Gastrocnemius medialis (tissue), 4 donors: ENCODE data around the gene GPR89A.

Source experiments
- CTCF ChIP-seq, 5 experiments: fragments of 450-650 bp in 3 of 5; fragments of 200-600 bp in 2 of 5; sonication (generic) in 2 of 5; IDR thresholded peaks in 4 of 5; conservative IDR thresholded peaks in 1 of 5; 1 replicate in 4 of 5; 2 replicates in 1 of 5; pipeline ENCODE4 v1.5.1; 2016 to 2019; ENCODE audit warnings: antibody characterized with exemption in 5 of 5, mild to moderate bottlenecking in 3 of 5, moderate library complexity in 3 of 5
- POLR2A ChIP-seq, 2 donors: fragments of 450-650 bp; IDR thresholded peaks; one replicate each; pipeline ENCODE4 v1.6.1; 2017; ENCODE audit warnings: antibody characterized with exemption in 2 of 2, mild to moderate bottlenecking in 2 of 2, moderate library complexity in 2 of 2

- TF ChIP-seq CTCF (IDR thresholded peaks at IDR 0.05 in 4 of 5, conservative IDR thresholded peaks at IDR 0.05 in 1 of 5) (no peak), POLR2A (IDR thresholded peaks at IDR 0.05) (no peak)
Observed at GRCh38 chr1:145706086-145706664, 98.4 kb downstream of the GPR89A start.
